Activated T-cell treated with anti-CD3 and anti-CD28 coated beads for 1 hour (primary cell): ENCODE data around the gene CDC73.

Experiments used
- DNase-seq: peaks from one replicate; pipeline ENCODE4 v3.0.0-alpha.2; 2020; ENCODE audit warnings: low read depth

The CDC73 gene

DNA sequence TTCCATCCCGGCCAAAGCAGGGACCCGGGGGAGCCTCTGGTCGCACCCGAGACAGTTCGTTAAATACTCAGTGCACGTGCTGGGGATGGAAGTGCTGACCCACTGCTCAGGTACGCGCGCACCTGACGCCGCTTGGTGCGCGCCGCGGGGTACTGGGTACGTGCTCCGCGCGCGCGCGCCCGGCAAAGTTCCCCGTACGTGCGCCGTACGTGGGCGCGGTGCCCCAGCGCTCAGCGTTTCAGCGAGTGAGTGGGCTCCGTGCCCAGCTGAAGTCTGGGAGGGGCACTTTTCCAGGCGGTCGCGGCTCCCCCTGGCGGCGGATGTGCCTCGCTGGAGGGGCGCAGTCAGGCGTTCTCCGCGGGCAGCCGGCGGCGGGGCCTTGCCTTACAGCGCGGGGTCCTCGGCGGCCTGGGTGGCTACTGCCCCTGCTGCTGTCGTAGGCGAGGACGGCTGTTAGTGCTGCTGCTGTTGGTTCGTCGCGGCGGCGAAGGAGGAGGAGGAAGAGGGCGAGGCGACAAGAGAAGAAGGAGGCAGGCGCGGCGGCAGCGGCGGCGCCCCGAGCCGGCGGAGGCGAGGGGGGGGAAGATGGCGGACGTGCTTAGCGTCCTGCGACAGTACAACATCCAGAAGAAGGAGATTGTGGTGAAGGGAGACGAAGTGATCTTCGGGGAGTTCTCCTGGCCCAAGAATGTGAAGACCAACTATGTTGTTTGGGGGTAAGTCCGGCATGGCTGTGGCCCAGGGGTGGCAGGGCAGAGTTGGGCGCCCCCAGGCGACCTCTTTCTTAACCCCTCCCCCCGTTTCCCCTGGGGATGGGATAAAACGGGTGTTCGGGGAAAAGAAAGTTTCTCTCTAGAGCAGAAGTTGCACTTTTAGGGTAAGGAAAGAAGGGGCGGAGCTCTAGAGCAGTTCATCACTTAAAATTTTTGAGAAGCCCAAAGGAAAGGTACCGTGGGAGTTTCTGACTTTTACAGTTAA is at the start of gene CDC73:
Gene CDC73, plus strand, starts transcription at position 416 of the 978 bp plus-strand sequence. Its CDS starts 170 bp downstream, at position 586.
- peak; percentile 100 for DNase-seq

DNA sequence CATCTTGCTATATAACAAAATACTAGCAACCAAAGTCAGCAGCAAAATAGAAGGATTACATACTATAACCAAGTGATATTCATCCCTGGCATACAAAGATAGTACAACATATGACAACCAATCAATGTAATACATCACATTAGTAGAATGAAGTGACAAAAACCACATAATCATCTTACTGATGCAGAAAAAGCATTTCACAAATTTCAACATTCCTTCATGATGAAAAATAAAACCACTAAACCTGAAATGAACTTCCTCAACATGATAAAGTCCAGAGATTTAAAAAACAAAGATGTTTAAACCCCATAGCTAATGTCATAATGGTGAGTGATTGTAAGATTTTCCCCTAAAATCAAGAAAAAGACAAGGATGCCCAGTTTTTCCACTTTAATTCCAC is 43.8 kb upstream of the CDC73 start:
- DNase-seq = no peak

DNA sequence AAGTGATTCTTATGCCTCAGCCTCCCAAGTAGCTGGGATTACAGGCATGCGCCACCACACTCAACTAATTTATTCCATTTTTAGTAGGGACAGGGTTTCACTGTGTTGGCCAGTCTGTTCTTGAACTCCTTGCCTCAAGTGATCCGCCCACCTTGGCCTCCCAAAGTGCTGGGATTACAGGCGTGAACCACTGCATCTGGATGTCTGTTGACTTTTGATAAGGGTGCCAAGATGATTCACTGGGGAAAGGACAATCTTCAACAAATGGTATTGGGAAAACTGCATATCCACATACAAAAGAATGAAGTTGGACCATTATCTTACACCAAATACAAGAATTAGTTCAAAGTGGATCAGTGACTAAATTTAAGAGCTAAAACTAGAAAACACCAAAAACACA is 42.6 kb upstream of the CDC73 start:
- no peak for DNase-seq

- DNase-seq = no peak
Measured at GRCh38 chr1:193083365-193084088, 38.3 kb upstream of the CDC73 start.

DNA sequence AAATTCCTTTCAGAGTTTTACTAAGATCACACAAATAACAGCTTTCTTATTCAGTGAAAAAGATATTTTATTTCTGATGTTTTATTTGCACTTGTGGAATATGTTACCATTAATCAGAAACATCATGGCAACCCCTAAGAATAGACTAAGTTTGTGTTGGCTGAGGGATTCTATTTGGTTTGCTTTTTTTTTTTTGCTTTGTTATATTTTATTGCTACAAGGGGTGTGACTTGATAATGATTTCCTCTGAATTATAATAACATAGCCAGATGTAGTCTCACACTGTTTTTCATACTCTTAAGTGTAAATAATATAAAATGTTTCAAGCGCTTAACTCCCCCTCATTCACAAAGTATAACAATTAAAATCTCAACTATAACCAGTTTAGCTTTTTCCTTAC is 36.6 kb upstream of the CDC73 start:
- DNase-seq = no peak

- no peak for DNase-seq
Measured at GRCh38 chr1:193086342-193086741, 35.5 kb upstream of the CDC73 start.

DNA sequence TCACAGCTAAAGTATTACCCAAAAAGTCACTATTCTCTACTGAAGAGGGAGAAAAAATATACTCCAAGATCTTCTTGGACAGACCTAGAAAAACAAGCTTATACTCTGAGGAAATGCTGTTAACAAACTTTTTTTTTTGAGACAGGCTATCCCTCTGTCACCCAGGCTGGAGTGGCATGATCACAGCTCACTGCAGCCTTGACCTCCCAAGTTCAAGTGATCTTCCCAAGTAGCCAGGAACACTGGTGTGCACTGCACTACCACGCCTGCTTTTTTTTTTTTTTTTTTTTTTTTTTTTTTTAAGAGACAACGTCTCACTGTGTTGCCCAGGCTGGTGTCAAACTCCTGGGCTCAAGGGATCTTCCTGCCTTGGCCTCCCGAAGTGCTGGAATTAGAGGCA is 33.9 kb upstream of the CDC73 start:
- DNase-seq = no peak

DNA sequence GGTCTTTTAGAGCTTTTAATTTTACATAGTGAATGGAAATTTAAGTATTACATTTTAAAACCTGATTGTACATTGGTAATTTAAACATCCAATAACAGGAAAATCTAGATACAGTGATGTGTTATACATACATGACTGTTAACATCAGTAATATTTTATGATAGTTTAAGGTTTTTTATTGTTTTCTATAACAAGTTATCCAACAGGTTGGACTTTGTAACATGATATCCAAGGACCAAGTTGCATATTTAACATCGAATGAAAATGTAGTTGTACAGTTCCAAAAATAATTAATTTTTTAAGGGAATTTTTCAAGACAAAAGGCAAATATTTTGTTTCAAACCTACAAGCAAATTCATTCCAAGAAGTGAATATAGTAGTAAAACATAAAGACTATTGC is 31.0 kb upstream of the CDC73 start:
- DNase-seq = no peak

DNA sequence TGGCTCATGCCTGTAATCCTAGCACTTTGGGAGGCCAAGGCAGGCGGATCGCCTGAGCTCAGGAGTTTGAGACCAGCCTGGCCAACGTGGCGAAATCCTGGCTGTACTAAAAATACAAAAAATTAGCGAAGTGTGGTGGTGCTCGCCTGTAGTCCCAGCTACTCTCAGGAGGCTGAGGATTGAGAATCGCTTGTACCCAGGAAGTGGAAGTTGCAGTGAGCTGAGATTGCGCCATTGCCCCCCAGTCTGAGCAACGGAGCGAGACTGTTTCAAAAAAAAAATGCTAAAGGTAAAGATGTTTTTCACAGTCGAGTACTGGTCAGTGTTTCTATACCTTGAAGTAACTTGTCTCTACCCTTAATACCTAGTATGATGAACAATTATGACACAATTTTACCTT is 27.7 kb upstream of the CDC73 start:
- DNase-seq = no peak

DNA sequence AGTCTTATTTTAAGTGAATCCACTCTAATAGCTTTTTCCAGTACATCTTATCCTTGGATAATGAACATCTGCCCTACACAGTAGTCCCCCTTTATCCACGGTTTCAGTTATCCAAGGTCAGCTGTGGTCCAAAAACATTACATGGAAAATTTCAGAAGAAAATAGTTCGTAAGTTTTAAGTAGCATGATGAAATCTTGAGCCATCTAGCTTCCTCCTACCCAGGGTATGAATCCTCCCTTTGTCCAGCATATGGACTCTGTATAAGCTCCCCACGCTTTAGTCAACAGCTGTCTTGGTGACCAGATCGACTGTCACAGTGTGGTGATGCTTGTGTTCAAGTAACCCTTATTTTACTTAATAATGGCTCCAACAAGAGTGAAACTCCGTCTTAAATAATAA is 19.2 kb upstream of the CDC73 start:
- DNase-seq = no peak

- DNase-seq = no peak
Measured at GRCh38 chr1:193103759-193104501, 17.9 kb upstream of the CDC73 start.

DNA sequence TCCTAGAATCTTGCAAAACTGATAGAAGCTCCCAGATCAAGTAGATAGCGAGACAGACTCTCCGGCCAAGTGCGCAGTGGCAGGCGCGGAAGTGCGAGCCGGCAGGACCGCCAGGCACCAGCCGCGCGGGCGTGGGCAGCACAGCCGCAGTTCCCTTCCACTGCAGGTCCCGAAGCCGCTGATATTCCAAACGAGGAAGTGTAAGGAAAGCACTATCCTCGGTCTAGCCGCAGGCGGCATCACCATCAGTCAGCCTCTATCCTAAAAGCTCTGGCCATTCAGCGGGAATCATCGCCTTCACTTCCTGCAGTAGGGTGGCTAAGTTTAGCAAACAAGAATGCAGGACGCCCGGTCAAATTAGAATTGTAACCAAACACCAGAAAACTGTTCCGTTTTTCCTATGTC is 17.3 kb upstream of the CDC73 start:
- no peak for DNase-seq

GRCh38 chr1:193104907-193105820 is 16.7 kb upstream of the CDC73 start, which contains the start of gene GLRX2:
GLRX2 (minus strand) TSS chr1:193105414; CDS start chr1:193105382, 32 bp downstream.
- peak; percentile 54 for DNase-seq

- DNase-seq = no peak
Measured at GRCh38 chr1:193105821-193106177, 16.0 kb upstream of the CDC73 start.

DNA sequence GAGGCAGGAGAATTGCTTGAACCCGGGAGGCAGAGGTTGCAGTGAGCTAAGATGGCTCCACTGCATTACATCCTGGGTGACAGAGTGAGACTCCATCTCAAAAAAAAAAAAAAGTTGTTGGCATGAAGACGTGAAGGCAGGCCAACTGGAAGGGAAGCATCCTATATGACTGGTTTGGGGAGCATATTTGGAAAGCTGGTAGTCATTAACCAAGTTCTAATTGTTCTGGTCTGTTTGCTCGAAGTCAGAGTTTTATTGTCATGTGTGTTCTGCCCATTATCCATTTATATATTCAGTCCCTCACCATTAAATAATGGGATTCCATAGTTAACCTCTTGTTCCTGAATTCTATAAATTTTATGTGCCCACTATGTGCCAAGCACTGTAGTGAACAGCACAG is 13.4 kb upstream of the CDC73 start:
- DNase-seq = no peak

DNA sequence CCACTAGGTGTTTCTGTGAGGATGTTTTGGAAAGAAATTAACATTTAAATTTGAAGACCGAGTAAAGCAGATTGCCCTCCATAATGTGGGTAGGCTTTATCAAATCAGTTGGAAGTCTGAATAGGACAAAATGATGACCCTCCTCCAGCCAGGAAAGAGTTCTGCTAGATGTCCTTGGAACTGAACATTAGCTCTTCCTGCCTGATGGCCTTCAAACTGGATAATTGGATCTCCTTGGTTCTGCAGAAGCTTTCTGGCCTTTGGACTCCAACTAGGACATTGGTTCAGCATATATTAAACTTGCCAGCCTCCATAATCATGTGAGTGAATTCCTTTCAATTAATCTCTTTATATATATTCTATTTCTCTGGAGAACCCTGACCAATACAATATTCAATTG is 12.2 kb upstream of the CDC73 start:
- no peak for DNase-seq

GRCh38 chr1:193110246-193110645 is 11.6 kb upstream of the CDC73 start:
- no peak for DNase-seq

DNA sequence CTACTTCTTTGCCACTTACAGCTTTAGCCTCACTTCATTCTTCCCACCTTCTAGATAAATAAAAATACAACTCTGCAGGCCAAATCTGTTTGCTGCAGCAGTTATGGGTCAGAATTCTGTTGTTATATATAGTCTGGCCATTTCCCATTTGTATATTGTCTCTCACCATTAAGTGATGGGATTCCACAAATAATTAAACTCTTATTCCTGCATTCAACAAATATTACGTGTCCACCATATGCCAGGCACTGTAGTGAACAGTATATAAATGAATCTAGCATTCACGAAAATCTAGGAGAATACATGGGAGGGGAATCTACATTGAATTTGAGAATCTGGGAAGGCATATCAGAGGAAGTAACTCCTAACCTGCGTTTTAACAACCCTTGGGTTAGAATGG is 11.0 kb upstream of the CDC73 start:
- DNase-seq = no peak

GRCh38 chr1:193111641-193112090 is 10.2 kb upstream of the CDC73 start:
- DNase-seq = no peak

- DNase-seq = no peak
Measured at GRCh38 chr1:193113258-193113991, 8.4 kb upstream of the CDC73 start.

- DNase-seq = no peak
Measured at GRCh38 chr1:193113992-193114332, 7.9 kb upstream of the CDC73 start.
